Stomach (tissue), 9 donors: ENCODE data around the gene PSMB2. TPM values are rescaled to one million over a fixed set of nuclear protein-coding genes. Genes with fewer than 3 reads are reported as not detected.

Experiments
- DNase-seq, 2 donors: peaks; one replicate each; pipeline versions ENCODE4 v3.0.0 to v3.0.0-alpha.2; 2013 to 2019
- H3K27ac ChIP-seq, 5 donors: fragments of 200-600 bp in 4 of 5; sonication (generic) in 4 of 5; one replicate each; pipeline ENCODE4 v1.5.1; 2013 to 2019; ENCODE audit warnings: mild to moderate bottlenecking in 1 of 5, moderate library complexity in 1 of 5
- H3K27me3 ChIP-seq, 3 donors: fragments of 200-600 bp; sonication (generic); one replicate each; pipeline ENCODE4 v1.5.1; 2017 to 2019; ENCODE audit warnings: mixed run types in 1 of 3
- H3K36me3 ChIP-seq, 4 donors: fragments of 200-600 bp; sonication (generic); 1 replicate in 3 of 4; 2 replicates in 1 of 4; pipeline ENCODE4 v1.5.1; 2016 to 2019
- H3K4me1 ChIP-seq, 4 donors: fragments of 200-600 bp; sonication (generic); one replicate each; pipeline ENCODE4 v1.5.1; 2016 to 2019
- H3K4me3 ChIP-seq, 4 donors: fragments of 200-600 bp; sonication (generic) in 3 of 4; one replicate each; pipeline ENCODE4 v1.5.1; 2016 to 2019; ENCODE audit warnings: mild to moderate bottlenecking in 1 of 4
- H3K9me3 ChIP-seq, 4 donors: fragments of 200-600 bp; sonication (generic); one replicate each; pipeline ENCODE4 v1.5.1; 2016 to 2019
- EP300 ChIP-seq: sonication (generic); formaldehyde crosslinking; IDR thresholded peaks from one replicate; pipeline ENCODE4 v1.6.1; 2017; ENCODE audit warnings: antibody characterized with exemption
- POLR2A ChIP-seq, 4 donors: fragments of 450-650 bp; IDR thresholded peaks; one replicate each; pipeline ENCODE4 v1.6.1; 2016; ENCODE audit warnings: antibody characterized with exemption in 4 of 4, control low read depth in 2 of 4, mild to moderate bottlenecking in 1 of 4, moderate library complexity in 1 of 4
- POLR2AphosphoS5 ChIP-seq, 3 donors: sonication (generic); formaldehyde crosslinking; IDR thresholded peaks; one replicate each; pipeline ENCODE4 v1.6.1; 2016; ENCODE audit warnings: antibody characterized with exemption in 3 of 3
- WGBS, 5 donors: extraction: QIAGEN DNeasy Blood & Tissue Kit in 3 of 5; methylation state at CpG; one replicate each; pipeline versions ENCODE4 v1.1.5 to v1.1.7; 2013 to 2018; 5-methylcytosine and 5-hydroxymethylcytosine counted together
- intact Hi-C: fragments of 100-400 bp; cut with DNase I; formaldehyde crosslinking; loops from one replicate; pipeline ENCODE4 v1.15.1; 2023; ENCODE audit warnings: low total_unique reads
- polyA plus RNA-seq, 3 donors: library from polyadenylated mRNA; stranded (reverse); fragments of 200-250 nt; gene quantifications; one replicate each; pipeline ENCODE4 v1.2.3, GENCODE V29; 2013
- total RNA-seq, 5 donors: library from RNA; depleted of rRNA; stranded (reverse); fragments of >200 nt; gene quantifications; one replicate each; pipeline versions ENCODE4 v1.1.0 to v1.2.3, GENCODE V29; 2014 to 2016
- TF ChIP-seq, protein P1 (sequence below), 7 experiments: fragments of 450-650 bp in 4 of 7; fragments of 200-600 bp in 3 of 7; sonication (generic) in 3 of 7; IDR thresholded peaks; one replicate each; pipeline ENCODE4 v1.5.1; 2016 to 2019; ENCODE audit warnings: antibody characterized with exemption in 7 of 7, control low read depth in 2 of 7, mild to moderate bottlenecking in 1 of 7
- donor health status: healthy with polysubstance abuse.
- donor health status: Bipolar disorder and iron deficiency.
- donor health status: healthy.

PSMB2 gene
- total and polyA plus RNA-seq, 8 donors = 11.1 to 43.9 (median 31.6) TPM

DNA sequence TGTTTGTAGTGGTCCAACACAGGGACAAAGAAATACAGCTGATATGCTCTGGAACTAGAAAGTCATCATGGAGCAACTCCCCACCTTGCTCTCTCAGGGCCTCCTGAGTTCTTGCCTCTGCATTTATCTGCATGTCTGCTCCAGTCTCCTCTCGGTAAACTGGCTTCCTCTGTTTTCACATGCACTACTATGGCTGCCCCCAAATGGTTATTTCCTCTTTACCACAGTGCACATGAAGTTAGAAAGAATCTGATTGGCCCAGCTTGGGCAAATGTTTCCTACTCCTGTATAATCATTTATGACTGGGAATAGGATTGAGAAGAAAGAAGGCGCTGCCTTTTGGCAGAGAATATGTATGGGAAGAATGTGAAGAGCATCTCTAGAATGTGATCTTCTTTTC, 16.5 kb upstream of the PSMB2 start:
- intact Hi-C loops = no loop called here
- H3K27ac ChIP-seq = no peak overlapping the region
- TF ChIP-seq EP300 (no peak), POLR2A (IDR thresholded peaks at IDR 0.05) (no peak)
- TF ChIP-seq, protein P1, sequence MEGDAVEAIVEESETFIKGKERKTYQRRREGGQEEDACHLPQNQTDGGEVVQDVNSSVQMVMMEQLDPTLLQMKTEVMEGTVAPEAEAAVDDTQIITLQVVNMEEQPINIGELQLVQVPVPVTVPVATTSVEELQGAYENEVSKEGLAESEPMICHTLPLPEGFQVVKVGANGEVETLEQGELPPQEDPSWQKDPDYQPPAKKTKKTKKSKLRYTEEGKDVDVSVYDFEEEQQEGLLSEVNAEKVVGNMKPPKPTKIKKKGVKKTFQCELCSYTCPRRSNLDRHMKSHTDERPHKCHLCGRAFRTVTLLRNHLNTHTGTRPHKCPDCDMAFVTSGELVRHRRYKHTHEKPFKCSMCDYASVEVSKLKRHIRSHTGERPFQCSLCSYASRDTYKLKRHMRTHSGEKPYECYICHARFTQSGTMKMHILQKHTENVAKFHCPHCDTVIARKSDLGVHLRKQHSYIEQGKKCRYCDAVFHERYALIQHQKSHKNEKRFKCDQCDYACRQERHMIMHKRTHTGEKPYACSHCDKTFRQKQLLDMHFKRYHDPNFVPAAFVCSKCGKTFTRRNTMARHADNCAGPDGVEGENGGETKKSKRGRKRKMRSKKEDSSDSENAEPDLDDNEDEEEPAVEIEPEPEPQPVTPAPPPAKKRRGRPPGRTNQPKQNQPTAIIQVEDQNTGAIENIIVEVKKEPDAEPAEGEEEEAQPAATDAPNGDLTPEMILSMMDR (IDR thresholded peaks at IDR 0.05) = no peak
- 54 to 59% (median 57%) methylated on average over 2 of the region's 2 CpGs for WGBS, 5 donors
- H3K4me1 ChIP-seq = no peaks in the 10 kb centered on the region
- H3K36me3 ChIP-seq = no peaks in the 10 kb centered on the region
- peaks cover 0 to 5% (median 0%) of the 10 kb centered on the region in 3 donors for H3K27me3 ChIP-seq
- H3K9me3 ChIP-seq = no peaks in the 10 kb centered on the region
- no peak for DNase-seq
- H3K4me3 ChIP-seq = no peak overlapping the region

- no peak overlapping the region for H3K27ac ChIP-seq
- H3K36me3 ChIP-seq = no peaks in the 10 kb centered on the region
- WGBS, 5 donors = 80 to 91% (median 85%) methylated on average over 4 of the region's 4 CpGs
- TF ChIP-seq, protein P1 (IDR thresholded peaks at IDR 0.05) = no peak
- TF ChIP-seq POLR2A (IDR thresholded peaks at IDR 0.05) (no peak), POLR2AphosphoS5 (IDR thresholded peaks at IDR 0.05) (no peak), EP300 (no peak)
- peaks cover 0 to 9% (median 0%) of the 10 kb centered on the region in 3 donors for H3K27me3 ChIP-seq
- DNase-seq = no peak
- no peaks in the 10 kb centered on the region for H3K4me1 ChIP-seq
- intact Hi-C loops = no loop called here
- no peaks in the 10 kb centered on the region for H3K9me3 ChIP-seq
- H3K4me3 ChIP-seq = no peak overlapping the region
Measured at GRCh38 chr1:35656863-35657232, 15.5 kb upstream of the PSMB2 start.

DNA sequence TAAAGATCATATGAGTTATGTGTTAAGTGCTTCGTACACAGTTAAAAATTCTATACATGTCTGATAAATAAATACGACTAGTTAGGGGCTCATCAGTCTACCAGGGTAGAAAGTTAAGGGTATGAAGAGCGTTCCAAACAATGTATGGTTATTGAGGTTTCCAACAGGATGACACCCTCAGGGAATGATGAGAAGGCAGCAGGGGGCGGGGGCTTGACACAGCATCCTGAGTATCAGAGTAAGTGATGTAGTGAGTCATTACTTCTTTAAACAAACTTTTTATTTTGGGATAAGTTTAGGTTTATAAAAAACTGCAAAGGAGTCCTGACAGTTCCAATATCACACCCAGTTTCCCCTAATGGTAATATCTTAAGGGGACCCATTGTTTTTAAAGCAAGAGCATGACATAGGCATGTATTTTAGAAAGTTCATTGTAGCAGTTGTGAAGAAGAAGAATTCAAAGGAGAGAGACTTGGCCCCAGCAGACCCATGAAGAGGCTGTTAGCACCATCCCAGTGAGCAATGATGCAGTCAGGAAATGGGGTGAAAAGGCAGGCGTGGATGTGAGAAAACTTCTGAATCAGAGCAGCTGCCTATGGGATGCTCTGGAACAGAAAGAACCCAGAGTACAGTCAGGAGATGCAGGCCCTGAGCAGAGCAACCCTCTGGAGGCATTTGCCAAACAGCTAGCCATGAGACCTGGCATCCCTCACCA, 15.0 kb upstream of the PSMB2 start:
- WGBS, 5 donors = 65 to 73% (median 68%) methylated on average over 5 of the region's 5 CpGs
- no peak for TF ChIP-seq EP300
- TF ChIP-seq POLR2AphosphoS5 (IDR thresholded peaks at IDR 0.05) = no peak
- TF ChIP-seq, protein P1 (IDR thresholded peaks at IDR 0.05) = no peak
- no peak for TF ChIP-seq POLR2A (IDR thresholded peaks at IDR 0.05)

DNA sequence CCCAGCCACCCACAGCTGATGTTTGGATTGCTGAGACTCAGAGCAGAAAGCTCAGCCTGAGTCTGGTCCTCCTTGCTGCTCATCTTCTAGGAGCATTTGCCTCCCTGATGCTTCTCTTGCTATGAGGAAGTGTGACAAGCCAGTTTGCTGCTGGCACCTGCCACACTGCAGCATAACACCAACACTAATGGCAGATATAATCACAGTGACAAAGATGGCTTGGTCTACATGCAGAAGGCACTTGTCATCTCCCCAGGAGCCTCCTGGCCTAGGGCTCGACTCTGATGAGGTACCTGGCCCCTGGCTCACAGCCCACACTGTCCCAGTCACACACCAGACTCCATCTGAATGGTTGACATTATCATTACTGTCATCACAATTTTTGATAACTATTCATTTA, 13.9 kb upstream of the PSMB2 start:
- H3K27ac ChIP-seq = no peak overlapping the region
- no peaks in the 10 kb centered on the region for H3K36me3 ChIP-seq
- H3K27me3 ChIP-seq = peaks cover 0 to 4% (median 0%) of the 10 kb centered on the region in 3 donors
- H3K4me3 ChIP-seq = no peak overlapping the region
- TF ChIP-seq POLR2AphosphoS5 (IDR thresholded peaks at IDR 0.05) (no peak), POLR2A (IDR thresholded peaks at IDR 0.05) (no peak), EP300 (no peak)
- TF ChIP-seq, protein P1 (IDR thresholded peaks at IDR 0.05) = no peak
- DNase-seq = no peak
- H3K9me3 ChIP-seq = no peaks in the 10 kb centered on the region
- H3K4me1 ChIP-seq = no peaks in the 10 kb centered on the region
- intact Hi-C loops = no loop called here
- 17 to 47% (median 22%) methylated on average over 1 of the region's 1 CpG for WGBS, 5 donors

More for the DNA sequence above, 15.0 kb upstream of the PSMB2 start:
- Histone ChIP-seq H3K4me1 (no peaks in the 10 kb centered on the region), H3K27ac (no peak overlapping the region), H3K9me3 (no peaks in the 10 kb centered on the region), H3K36me3 (no peaks in the 10 kb centered on the region), H3K4me3 (no peak overlapping the region), H3K27me3 (peaks cover 0 to 10% (median 0%) of the 10 kb centered on the region in 3 donors)
- intact Hi-C loops = no loop called here
- DNase-seq = no peak
